Epithelial cell of prostate (primary cell): Measurements from ENCODE around the gene TENM4.
A peak's percentile ranks its signal among the peaks of the same experiment; 100 is the strongest.
"Not testable (repeated sequence)": the region's sequence is repeated elsewhere in the genome, so short reads cannot be mapped to it uniquely, and the experiment has no call there.

ENCODE experiments used
- DNase-seq: peaks from one replicate; pipeline ENCODE4 v3.0.0-alpha.2; 2011; ENCODE audit warnings: low read depth, low spot score
- H3K27ac ChIP-seq: fragments of 450-650 bp; 2 replicates; pipeline ENCODE4 v1.5.1; 2017; ENCODE audit warnings: mild to moderate bottlenecking

The TENM4 gene

DNA sequence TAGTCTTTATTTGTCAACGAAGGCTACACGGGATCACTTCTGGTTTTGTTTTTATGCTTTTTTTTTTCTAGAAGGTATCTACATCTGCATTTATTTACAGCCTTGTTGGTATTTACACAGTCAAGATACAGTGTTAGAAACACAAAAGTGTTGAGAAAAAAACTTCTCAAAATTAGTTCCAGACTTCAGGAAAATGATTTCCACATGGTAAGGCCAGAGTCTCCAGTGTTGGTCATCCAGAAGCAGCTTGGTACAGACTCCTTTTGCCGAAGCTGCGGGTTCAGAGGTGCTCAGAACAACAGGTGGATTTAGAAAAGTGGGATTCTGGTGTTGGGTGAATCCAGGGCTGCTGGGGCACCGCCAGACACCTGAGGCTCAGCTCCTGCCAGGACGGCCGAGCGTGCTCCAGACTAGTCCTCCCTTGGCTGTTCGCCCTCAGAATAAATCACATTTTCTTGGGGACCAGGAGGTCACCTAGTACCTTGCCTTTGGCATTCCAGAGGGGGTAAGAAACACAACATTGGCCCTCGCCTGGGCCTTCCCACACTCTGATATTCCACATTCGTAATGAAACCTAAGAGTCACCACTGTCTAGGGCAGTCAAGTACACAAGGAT, 787.4 kb downstream of the TENM4 start:
- no peak overlapping the region for H3K27ac ChIP-seq
- DNase-seq: no peak

DNA sequence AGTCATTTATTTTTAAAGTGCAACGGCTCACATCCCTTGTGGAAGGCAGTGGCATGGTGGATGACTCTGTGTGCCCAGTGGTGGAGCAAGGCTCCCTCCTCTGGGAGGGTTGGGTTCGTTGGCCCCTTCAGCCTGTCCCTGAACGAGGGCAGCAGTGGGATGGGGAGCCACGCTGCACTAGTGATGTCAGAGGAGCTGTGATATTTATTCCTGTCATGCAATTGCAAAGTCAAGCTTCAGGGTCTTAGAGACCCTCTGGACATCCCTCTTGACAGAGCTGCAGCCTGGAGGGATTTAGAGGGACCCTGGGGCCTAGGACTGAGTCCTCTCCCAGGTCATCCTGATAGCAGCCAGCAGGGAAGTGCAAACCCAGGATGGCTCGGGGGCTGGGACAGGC, 788.0 kb downstream of the TENM4 start:
- no peak for DNase-seq
- no peak overlapping the region for H3K27ac ChIP-seq

DNA sequence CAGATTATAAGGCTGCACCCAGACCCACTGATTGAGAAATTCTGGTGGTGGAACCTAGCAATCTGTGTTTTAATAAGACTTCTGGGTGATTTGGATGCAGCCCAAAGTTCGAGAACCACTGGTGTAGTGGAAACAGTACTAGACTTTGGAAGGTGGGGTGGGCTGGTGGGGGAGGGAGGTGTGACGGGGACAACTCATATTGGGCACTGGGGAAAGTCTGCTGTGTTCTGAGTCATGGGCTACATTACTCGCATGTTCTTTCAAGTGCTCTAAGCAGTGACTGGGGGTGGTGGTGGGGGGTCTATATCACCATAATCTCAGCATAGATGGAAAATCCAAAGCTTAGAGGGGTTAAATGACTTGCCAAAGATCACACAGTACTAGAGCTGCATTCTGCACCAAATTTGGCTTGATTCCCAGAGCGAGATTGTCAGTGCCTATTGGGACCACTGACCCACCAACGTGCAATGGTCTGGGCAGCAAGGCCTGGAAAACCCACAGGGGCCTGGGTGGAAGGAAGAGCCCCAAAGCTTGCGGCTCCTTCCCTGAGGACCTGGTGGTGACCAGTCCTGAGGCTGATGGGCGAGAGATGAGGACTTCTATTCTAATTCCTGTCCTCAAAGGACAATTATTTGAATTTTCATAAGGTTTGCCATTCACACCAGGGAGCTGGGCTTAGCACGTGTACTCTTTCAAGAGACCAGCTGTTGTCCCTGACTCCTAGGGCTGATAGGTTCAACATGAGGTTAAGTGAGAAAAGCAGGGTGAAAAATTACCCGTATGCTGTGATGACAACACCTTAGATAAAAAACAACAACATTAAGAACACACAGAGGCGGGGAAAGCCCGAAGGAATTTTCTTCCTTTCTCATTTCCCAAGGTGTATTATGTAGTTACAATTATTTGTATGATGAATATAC, 788.6 kb downstream of the TENM4 start:
- H3K27ac ChIP-seq: no peak overlapping the region
- no peak for DNase-seq

DNA sequence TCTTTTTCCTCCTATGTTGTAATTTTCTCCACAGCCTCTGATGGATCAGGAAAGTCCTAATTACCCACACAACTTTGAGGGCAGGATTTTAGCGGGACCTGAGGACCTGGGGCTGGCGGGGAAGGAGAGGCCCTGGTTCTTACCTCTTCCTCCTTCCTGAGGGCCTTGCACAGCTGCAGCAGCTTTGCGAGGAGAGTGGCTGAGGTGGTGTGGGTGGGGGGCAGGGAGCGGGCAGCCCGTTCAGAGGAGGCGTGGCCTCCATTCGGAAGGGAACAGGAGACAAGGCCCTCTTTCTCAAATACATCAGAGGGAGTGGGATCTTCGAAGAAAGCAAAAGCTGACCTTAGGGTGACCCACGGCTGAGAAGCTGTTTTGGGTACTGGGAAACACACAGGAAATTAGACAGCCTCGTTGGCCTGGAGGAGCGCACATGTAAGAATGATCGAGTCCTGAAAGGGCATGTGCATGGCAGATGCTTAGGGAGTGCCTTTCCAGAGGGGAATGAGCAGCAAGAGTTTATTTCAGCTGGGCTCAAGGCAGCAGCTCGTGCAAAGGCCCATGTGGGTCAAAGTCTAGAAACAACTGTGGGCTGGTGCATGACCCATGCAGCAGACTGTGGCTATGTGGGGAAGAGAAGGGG, 789.6 kb downstream of the TENM4 start:
- no peak for DNase-seq
- H3K27ac ChIP-seq: no peak overlapping the region

DNA sequence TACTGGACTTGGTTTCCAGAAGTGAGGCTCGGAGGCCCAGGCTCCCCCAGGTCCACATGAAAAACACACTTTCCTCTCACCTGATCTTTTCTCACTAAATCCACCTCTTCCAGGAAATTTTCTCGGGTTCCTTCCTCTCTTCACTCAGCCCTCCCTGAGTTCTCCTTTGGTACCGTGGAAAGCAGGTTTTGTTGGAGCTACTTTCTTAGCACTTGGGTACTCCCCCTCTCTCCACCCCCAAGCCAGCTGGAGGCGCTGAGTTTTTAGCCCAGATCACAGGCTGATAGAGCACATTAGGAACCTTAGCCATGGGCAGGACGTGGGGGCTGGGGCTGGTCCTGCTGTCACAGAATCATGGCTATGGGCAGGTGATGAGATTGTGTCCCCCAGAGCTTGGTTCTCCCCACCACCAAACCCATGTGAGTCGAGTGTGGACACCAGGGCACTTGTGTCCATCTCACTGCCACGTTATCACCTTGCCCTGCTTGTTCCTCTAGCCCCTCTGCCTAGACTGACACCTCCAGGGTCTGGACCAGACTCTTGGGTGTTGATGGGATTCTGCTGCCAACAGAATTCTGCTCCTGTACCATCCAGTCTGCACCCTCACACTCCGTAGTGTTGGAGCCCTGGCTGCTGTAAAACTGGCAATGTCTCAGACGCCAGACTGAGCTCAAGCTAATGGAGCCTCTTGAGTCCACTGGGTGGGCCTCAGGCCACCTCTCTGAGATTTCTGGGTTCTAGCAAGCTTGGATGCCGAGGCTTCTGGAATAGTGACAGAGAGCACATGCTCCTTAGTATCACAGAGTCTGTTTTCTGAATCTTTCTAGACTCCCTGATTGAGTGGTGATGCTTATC, 791.2 kb downstream of the TENM4 start:
- H3K27ac ChIP-seq: no peak overlapping the region
- no peak for DNase-seq

DNA sequence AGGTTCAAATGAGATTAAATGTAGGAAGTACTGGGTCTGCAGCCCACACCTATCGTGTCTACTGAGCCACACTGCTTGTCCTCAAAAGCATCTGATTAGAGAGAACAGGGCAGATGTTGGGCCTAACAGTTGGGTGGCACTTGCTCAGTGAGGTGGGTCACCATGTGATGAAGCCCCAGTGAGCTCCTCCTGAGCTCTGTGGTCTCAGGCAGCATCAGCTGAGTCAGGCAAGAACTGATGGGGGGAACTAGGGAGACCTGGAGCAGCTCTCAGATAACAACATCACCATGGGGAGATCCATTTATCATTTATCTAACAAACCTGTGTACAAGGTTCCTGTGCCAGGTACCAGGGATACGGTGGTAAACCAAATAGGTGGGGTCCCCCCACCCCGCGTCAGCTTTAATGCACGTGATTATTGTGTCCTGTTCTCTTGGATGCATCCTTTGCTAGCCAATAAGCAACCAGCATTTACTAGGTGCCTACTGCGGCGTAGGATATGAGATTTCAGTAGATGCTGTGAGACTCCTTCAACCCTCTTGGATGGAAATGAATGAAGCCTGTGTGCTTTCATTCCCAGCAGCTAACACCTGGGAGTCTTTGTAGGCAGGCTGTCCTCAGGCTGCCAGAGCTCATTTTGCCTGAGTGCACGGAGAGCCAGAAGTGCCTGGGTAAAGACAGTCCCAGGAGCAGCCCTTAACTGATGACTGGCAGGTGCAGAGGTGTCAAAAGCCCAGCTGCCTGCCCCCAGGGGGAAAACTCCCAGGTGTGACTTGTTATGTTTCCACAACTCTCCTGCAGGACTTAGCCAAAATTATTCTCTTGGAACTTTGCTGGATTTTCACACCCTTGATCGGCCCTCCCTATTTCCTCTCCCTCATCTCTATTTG, 792.6 kb downstream of the TENM4 start:
- DNase-seq: no peak
- no peak overlapping the region for H3K27ac ChIP-seq

DNA sequence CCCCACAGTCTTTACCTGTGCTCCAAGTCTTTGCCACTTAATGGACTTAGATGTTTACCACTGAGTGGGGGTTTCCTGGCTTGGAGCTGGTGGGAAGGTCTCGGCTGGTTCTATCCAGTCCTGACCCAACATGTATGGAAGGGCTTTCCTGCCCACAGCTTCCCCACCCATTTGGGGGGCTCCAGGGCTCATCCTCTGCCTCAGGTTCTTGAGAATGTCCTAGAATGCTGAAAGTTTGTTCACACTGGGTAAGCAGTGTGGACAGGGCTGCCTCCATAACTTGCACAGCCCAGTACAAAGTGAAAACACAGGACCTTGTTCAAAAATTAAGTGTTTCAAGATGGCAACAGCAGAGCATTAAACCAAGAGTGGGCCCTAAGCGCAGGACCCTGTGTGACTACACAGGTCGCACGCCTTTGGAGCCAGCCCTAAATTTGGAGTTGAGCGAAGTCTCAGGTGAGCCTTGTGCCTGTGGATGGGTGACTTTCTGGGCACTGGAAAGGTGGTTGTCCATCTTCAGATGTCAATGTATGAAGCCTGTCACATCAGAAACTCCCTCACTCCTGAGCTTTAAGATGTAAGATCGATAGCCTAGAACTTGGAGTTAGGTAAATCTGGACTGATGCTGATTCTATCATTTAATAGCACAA, 793.4 kb downstream of the TENM4 start:
- DNase-seq: no peak
- H3K27ac ChIP-seq: no peak overlapping the region

DNA sequence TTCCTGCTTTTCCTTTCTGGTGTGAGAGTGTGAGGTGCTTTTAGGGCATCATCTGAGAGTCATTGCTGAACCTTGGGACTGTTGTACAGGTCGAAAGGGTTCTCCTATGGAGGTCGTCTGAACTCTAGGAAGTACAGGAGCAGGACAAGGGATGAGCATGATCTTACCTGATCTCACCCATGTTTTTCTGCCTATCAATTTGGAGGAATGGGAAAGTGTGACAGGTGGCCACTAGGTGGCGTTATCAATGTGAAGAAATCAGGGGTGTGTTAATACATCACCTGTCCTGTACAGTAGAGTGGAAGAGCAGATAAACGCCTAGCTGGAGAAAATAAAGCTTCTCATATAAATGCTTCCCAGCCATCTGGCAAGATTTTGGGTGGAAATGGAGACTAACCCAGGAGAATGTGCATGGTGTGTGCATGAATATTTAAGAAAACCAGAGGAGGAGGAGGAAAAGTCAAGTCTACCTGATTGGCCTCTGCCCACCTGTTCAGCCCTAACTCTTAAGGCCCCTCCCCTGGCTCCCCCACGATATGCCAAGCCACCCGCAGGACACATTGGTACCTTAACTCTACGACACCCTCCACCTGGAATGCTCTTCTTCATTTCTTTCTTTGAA, 794.2 kb downstream of the TENM4 start:
- H3K27ac ChIP-seq: peak overlapping the region; percentile 74
- DNase-seq: no peak

DNA sequence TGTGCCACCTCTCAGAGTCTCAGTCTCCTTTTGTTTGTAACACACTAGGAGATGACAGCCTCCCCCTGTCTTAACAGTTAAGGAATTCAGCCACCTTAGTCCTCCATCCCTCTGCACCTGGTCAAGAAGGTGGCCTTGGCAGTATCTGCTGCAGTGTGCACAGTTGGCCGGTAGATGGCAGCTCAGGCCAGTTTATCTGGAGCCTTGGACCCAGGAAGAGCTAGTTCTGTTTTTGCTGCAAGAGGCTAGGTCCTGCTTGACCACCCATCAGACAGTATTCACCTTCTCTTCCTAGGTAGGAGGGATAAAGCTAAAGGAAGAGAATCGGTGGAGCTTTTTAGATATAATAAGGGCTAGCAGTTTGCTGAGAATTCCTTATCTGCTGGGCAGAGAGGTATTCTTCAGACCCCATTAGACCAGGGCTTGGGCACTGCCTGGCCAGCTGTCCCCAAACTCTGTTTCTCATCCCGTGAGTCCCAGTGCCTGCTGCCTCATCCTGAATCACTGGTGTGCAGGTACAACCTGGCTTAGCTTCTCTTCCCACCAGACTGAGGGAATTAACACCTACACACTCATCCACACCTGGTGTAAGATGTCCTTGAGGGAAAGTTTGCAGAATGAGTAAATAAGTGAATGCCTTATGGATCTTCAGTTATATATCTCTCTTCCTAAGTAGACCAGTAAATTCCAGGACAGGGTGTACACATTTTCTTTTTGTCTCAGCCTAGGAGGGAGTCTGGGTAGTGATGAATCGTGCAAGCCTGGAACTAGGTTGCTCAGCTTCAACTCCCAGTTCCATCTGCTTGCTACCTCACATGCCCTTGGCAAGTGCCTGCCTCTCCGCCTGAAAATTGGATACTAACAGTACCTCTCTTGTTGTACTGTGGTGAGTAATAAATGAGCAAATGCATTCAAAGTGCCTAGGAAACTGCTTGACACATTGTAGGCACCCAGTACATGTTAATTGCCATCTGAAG, 795.3 kb downstream of the TENM4 start:
- H3K27ac ChIP-seq: peak overlapping the region; percentile 74
- peak; percentile 53 for DNase-seq

DNA sequence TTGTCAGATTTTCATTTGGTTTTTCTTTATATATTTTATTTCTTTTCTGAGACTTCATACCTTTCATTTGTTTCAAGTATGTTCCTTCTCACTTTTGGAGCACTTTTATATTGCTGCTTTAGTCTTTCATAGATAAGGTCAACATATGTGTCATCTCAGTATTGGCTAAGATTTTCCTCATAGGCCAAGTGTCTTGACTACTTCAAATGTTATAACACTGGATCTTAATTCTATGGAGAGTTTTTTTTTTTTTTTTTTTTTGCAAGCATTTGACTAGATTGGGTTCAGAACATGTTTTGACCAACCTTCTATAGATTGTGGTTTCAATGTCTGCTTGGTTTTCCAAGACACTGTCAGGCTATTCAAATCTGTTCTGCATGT, 797.2 kb downstream of the TENM4 start:
- no peak overlapping the region for H3K27ac ChIP-seq
- DNase-seq: no peak

DNA sequence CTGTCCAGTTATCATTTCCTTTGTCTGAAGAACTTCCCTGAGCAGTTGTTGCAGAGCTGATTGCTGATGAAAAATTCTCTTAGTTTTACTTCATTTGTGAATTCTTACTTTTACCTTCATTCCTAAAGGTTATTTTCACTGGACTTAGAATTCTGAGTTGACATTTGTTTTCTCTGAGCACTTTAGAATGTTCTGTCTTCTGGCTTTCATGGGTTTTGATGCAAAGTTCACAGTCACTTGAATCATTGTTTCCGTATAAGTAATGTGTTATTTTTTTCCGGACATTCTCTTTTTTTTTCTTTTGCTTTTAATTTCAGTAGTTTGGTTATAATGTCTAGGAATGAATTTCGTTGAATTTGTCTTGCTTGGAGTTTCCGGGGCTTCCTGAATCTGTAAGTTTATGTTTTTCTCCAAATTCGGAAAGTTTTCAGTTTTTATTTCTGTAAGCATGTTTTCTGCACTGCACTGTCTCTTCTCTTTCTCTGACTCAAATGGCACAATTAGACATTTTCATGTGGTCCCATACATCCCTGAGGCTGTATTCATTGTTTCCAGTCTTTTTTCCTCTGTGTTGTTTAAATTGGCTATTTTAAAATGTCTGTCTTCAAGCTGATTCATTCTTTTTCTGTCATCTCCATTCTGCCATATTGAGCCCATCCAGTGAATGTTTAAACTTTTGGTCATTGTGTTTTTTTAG, 797.7 kb downstream of the TENM4 start:
- no peak for DNase-seq
- no peak overlapping the region for H3K27ac ChIP-seq

DNA sequence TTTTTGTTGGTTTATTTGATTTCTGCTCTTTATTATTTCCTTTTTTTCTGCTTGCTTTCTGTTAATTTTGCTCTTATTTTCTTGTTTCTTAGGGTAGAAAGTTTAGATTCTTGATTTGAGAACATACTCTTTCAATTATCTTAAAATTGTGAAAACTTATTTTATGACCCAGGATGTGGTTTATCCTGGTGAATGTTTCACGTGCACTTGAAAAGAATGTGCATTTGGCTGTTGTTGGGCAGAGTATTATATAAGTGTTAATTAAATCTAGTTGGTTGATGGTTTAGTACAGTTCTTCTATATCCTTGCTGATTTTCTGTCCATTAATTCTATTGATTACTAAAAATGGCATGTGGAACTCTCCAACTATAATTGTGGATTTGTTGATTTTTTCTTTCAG, 799.3 kb downstream of the TENM4 start:
- no peak for DNase-seq
- no peak overlapping the region for H3K27ac ChIP-seq

DNA sequence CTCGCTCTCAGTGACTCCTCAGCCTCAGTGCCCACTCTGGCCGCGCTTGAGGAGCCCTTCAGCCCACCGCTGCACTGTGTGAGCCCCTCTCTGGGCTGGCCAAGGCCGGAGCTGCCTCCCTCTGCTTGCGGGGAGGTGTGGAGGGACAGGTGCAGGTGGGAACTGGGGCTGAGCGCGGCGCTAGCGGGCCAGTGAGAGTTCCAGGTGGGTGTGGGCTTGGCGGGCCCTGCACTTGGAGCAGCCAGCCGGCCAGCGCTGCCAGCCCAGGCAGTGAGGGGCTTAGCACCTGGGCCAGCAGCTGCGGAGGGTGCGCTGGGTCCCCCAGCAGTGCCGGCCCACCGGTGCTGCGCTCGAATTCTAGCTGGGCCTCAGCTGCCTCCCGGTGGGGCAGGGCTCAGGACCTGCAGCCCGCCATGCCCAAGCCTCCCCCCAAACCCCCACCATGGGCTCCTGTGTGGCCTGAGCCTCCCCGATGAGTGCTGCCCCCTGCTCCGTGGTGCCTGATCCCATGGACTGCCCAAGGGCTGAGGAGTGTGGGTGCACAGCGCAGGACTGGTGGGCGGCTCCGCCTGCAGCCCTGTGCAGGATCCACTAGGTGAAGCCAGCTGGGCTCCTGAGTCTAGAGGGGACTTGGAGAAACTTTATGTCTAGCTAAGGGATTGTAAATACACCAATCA, 802.0 kb downstream of the TENM4 start:
- no peak for DNase-seq
- H3K27ac ChIP-seq: no peak overlapping the region

DNA sequence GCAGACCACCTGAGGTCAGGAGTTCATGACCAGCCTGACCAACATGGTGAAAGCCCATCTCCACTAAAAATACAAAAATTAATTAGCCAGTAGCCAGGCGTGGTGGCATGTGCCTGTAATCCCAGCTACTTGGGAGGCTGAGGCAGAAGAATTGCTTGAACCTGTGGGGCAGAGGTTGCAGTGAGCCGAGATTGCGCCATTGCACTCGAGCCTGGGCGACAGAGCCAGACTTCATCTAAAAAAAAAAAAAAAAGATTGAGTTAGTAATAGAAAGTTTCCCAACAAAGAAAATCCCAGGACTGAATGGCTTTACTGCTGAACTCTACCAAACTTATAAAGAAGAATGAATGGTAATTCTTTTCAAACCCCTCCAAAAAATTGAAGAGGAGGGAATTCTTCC, 803.3 kb downstream of the TENM4 start:
- not testable (repeated sequence) for DNase-seq, H3K27ac ChIP-seq

DNA sequence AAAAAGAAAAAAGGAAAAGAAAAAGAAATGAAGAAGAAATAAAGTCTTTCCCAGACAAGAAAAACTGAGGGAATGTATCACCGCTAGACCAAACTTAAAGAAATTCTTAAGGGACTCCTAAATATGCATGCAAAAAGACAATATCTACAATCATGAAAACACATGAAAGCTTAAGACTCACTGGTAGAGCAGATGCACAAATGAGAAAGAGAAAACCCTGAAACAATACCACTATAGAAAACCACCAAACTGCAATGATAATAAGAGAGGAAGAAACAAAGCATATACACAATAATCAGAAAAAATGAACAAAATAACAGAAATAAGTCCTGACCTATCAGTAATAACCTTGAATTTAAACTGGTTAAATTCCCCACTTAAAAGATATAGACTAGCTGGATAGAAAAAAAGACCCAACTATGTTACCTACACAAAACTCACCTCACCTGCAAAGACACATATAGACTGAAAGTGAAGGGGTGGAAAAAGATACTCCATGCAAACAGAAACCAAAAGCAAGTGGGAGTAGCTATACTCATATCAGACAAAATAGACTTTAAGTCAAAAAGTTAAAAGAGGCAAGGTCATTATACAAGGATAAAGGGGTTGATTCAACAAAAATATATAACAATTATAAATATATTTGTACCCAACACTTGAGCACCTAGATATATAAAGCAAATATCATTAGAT, 804.9 kb downstream of the TENM4 start:
- no peak for DNase-seq
- no peak overlapping the region for H3K27ac ChIP-seq
